Urothelium cell line (cell line): ENCODE data around the gene CCDC169.
"Not testable (repeated sequence)": the region's sequence is repeated elsewhere in the genome, so short reads cannot be mapped to it uniquely, and the experiment has no call there.

ENCODE experiments used
- DNase-seq: peaks from one replicate; pipeline ENCODE4 v3.0.0; 2011; ENCODE audit warnings: low spot score, mixed read lengths
- FAIRE-seq: peaks from 2 replicates; lab custom pipeline; 2011; peaks lifted over from hg19 to GRCh38; lab: Jason Lieb, UNC

Gene CCDC169

GRCh38 chr13:36319793-36320192, 22.2 kb upstream of the CCDC169 start:
- DNase-seq, FAIRE-seq: not testable (repeated sequence)

GRCh38 chr13:36313047-36313969, 15.7 kb upstream of the CCDC169 start:
- DNase-seq (no peak), FAIRE-seq (no peak)

GRCh38 chr13:36310417-36311108, 12.9 kb upstream of the CCDC169 start:
- DNase-seq, result no peak
- no peak for FAIRE-seq

GRCh38 chr13:36302289-36302688, 4.7 kb upstream of the CCDC169 start:
- FAIRE-seq (no peak), DNase-seq (no peak)

GRCh38 chr13:36299469-36299868, 1.9 kb upstream of the CCDC169 start:
- not testable (repeated sequence) for DNase-seq, FAIRE-seq

- no peak for FAIRE-seq
These were observed 988 bp upstream of the CCDC169 start for GRCh38 chr13:36298535-36299068.

GRCh38 chr13:36294096-36294495, 3.5 kb downstream of the CCDC169 start:
- FAIRE-seq (no peak), DNase-seq (no peak)

More at GRCh38 chr13:36298535-36299068, 988 bp upstream of the CCDC169 start:
- DNase-seq, result no peak

GRCh38 chr13:36293497-36293896, 4.1 kb downstream of the CCDC169 start:
- FAIRE-seq (no peak), DNase-seq (no peak)

- FAIRE-seq, result no peak
These were observed 8.7 kb downstream of the CCDC169 start for GRCh38 chr13:36288794-36289391.

GRCh38 chr13:36286006-36286405, 11.6 kb downstream of the CCDC169 start:
- no peak for FAIRE-seq
- DNase-seq, result no peak

More at GRCh38 chr13:36288794-36289391, 8.7 kb downstream of the CCDC169 start:
- DNase-seq, result no peak

- no peak for FAIRE-seq
- DNase-seq, result no peak
These were observed 14.7 kb downstream of the CCDC169 start for GRCh38 chr13:36282821-36283432.

- DNase-seq (peak; percentile 13), FAIRE-seq (no peak)
These were observed 22.2 kb downstream of the CCDC169 start for GRCh38 chr13:36275190-36276002.

GRCh38 chr13:36273431-36273830, 24.2 kb downstream of the CCDC169 start:
- DNase-seq (no peak), FAIRE-seq (no peak)

GRCh38 chr13:36261976-36262375, 35.6 kb downstream of the CCDC169 start:
- no peak for FAIRE-seq

GRCh38 chr13:36261011-36261410, 36.6 kb downstream of the CCDC169 start:
- FAIRE-seq (no peak), DNase-seq (no peak)

More at GRCh38 chr13:36261976-36262375, 35.6 kb downstream of the CCDC169 start:
- no peak for DNase-seq

GRCh38 chr13:36259361-36260137, 38.1 kb downstream of the CCDC169 start:
- DNase-seq (no peak), FAIRE-seq (no peak)

- FAIRE-seq, result no peak
- DNase-seq, result no peak
These were observed 38.8 kb downstream of the CCDC169 start for GRCh38 chr13:36258831-36259230.

- FAIRE-seq, result no peak
These were observed 46.1 kb downstream of the CCDC169 start for GRCh38 chr13:36251526-36251925.

GRCh38 chr13:36251017-36251416, 46.6 kb downstream of the CCDC169 start:
- FAIRE-seq (no peak), DNase-seq (no peak)

More at GRCh38 chr13:36251526-36251925, 46.1 kb downstream of the CCDC169 start:
- no peak for DNase-seq
